ENCODE measurements around the gene CGRRF1.

Gene CGRRF1

GRCh38 chr14:54512393-54512792 lies 2.7 kb downstream of the CGRRF1 start:
- Histone ChIP-seq H3K36me3 (ENCODE audit: control insufficient read depth, insufficient read depth, low read length) (no peaks in the 10 kb centered on the region), H3K27ac (ENCODE audit: low read length) (no peak overlapping the region), H3K9me3 (ENCODE audit: control insufficient read depth, insufficient read depth, low read length) (no peaks in the 10 kb centered on the region), H3K4me3 (ENCODE audit: low read length) (no peak overlapping the region), H3K4me1 (ENCODE audit: control insufficient read depth, insufficient read depth, low read length) (no peaks in the 10 kb centered on the region), H3K27me3 (ENCODE audit: control insufficient read depth, insufficient read depth, low read length) (no peaks in the 10 kb centered on the region)
- DNase-seq (ENCODE audit: low read depth, low spot score), result no peak
- no CpG with 5 or more reads among the region's 1 CpG for WGBS (ENCODE audit: insufficient coverage, insufficient read length)

DNA sequence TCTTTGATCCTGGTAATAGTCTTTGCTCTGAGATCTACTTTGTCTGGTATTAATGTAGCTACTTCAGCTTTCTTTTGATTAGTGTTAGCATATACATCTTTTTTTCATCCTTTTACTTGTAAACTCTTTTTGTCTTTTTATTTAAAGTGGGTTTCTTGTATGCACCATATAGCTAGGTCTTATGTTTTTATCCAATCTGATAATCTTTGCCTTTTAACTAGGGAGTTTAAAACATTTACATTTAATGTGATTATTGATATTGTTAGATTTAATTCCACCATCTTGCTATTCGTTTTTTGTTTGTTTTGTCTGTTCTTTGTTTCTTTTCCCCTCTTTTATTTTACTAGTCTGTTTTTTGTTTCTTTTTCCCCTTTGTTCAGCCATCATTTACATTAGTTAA lies 6.0 kb downstream of the CGRRF1 start:
- Histone ChIP-seq H3K4me1 (ENCODE audit: control insufficient read depth, insufficient read depth, low read length) (no peaks in the 10 kb centered on the region), H3K27me3 (ENCODE audit: control insufficient read depth, insufficient read depth, low read length) (no peaks in the 10 kb centered on the region), H3K27ac (ENCODE audit: low read length) (no peak overlapping the region), H3K9me3 (ENCODE audit: control insufficient read depth, insufficient read depth, low read length) (no peaks in the 10 kb centered on the region), H3K4me3 (ENCODE audit: low read length) (no peak overlapping the region), H3K36me3 (ENCODE audit: control insufficient read depth, insufficient read depth, low read length) (no peaks in the 10 kb centered on the region)
- no CpG with 5 or more reads among the region's 1 CpG for WGBS (ENCODE audit: insufficient coverage, insufficient read length)
- no peak for DNase-seq (ENCODE audit: low read depth, low spot score)

GRCh38 chr14:54516709-54517108 lies 7.0 kb downstream of the CGRRF1 start:
- Histone ChIP-seq H3K27me3 (ENCODE audit: control insufficient read depth, insufficient read depth, low read length) (no peaks in the 10 kb centered on the region), H3K27ac (ENCODE audit: low read length) (no peak overlapping the region), H3K9me3 (ENCODE audit: control insufficient read depth, insufficient read depth, low read length) (no peaks in the 10 kb centered on the region), H3K4me1 (ENCODE audit: control insufficient read depth, insufficient read depth, low read length) (no peaks in the 10 kb centered on the region), H3K36me3 (ENCODE audit: control insufficient read depth, insufficient read depth, low read length) (no peaks in the 10 kb centered on the region), H3K4me3 (ENCODE audit: low read length) (no peak overlapping the region)
- no CpG with 5 or more reads among the region's 1 CpG for WGBS (ENCODE audit: insufficient coverage, insufficient read length)
- no peak for DNase-seq (ENCODE audit: low read depth, low spot score)

DNA sequence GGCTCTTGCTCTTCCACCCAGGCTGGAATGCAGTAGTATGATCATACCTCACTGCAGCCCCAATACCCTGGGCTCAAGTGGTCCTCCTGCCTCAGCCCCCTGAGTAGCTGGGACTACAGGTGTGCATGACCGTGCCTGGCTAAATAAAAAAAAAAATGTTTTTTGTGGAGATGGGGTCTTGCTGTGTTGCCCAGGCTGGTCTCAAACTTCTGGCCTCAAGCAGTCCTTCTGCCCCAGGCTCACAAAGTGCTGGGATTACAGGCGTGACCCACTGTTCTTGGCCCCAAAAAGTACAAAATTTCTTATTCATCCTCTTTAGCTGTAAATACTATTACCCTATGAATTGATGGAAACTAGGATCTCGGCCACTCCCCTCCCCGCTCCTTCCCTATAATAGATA lies 14.7 kb downstream of the CGRRF1 start:
- no peaks in the 10 kb centered on the region for H3K27me3 ChIP-seq (ENCODE audit: control insufficient read depth, insufficient read depth, low read length)
- H3K27ac ChIP-seq (ENCODE audit: low read length), result no peak overlapping the region
- no peaks in the 10 kb centered on the region for H3K4me1 ChIP-seq (ENCODE audit: control insufficient read depth, insufficient read depth, low read length)
- no peak overlapping the region for H3K4me3 ChIP-seq (ENCODE audit: low read length)
- H3K36me3 ChIP-seq (ENCODE audit: control insufficient read depth, insufficient read depth, low read length), result no peaks in the 10 kb centered on the region; the same call in 1 of the 2 replicates
- H3K9me3 ChIP-seq (ENCODE audit: control insufficient read depth, insufficient read depth, low read length), result no peaks in the 10 kb centered on the region
- no CpG with 5 or more reads among the region's 4 CpGs for WGBS (ENCODE audit: insufficient coverage, insufficient read length)
- DNase-seq (ENCODE audit: low read depth, low spot score), result no peak

- WGBS (ENCODE audit: insufficient coverage, insufficient read length), result no CpG with 5 or more reads among the region's 2 CpGs
Observed at GRCh38 chr14:54528973-54529372, 19.3 kb downstream of the CGRRF1 start.

GRCh38 chr14:54529811-54530210 lies 20.1 kb downstream of the CGRRF1 start:
- H3K27me3 ChIP-seq (ENCODE audit: control insufficient read depth, insufficient read depth, low read length), result no peaks in the 10 kb centered on the region
- H3K4me3 ChIP-seq (ENCODE audit: low read length), result no peak overlapping the region
- H3K36me3 ChIP-seq (ENCODE audit: control insufficient read depth, insufficient read depth, low read length), result no peaks in the 10 kb centered on the region
- H3K4me1 ChIP-seq (ENCODE audit: control insufficient read depth, insufficient read depth, low read length), result peaks cover 1% of the 10 kb centered on the region; the same call in 1 of the 2 replicates
- H3K27ac ChIP-seq (ENCODE audit: low read length), result no peak overlapping the region
- WGBS (ENCODE audit: insufficient coverage, insufficient read length), result no CpG with 5 or more reads among the region's 1 CpG
- no peaks in the 10 kb centered on the region for H3K9me3 ChIP-seq (ENCODE audit: control insufficient read depth, insufficient read depth, low read length)
- no peak for DNase-seq (ENCODE audit: low read depth, low spot score)

More at GRCh38 chr14:54528973-54529372, 19.3 kb downstream of the CGRRF1 start:
- no peak overlapping the region for H3K4me3 ChIP-seq (ENCODE audit: low read length)
- H3K4me1 ChIP-seq (ENCODE audit: control insufficient read depth, insufficient read depth, low read length), result peaks cover 1% of the 10 kb centered on the region; the same call in 1 of the 2 replicates
- H3K36me3 ChIP-seq (ENCODE audit: control insufficient read depth, insufficient read depth, low read length), result no peaks in the 10 kb centered on the region; the same call in 1 of the 2 replicates
- no peak for DNase-seq (ENCODE audit: low read depth, low spot score)
- no peak overlapping the region for H3K27ac ChIP-seq (ENCODE audit: low read length)
- H3K27me3 ChIP-seq (ENCODE audit: control insufficient read depth, insufficient read depth, low read length), result no peaks in the 10 kb centered on the region
- no peaks in the 10 kb centered on the region for H3K9me3 ChIP-seq (ENCODE audit: control insufficient read depth, insufficient read depth, low read length)

DNA sequence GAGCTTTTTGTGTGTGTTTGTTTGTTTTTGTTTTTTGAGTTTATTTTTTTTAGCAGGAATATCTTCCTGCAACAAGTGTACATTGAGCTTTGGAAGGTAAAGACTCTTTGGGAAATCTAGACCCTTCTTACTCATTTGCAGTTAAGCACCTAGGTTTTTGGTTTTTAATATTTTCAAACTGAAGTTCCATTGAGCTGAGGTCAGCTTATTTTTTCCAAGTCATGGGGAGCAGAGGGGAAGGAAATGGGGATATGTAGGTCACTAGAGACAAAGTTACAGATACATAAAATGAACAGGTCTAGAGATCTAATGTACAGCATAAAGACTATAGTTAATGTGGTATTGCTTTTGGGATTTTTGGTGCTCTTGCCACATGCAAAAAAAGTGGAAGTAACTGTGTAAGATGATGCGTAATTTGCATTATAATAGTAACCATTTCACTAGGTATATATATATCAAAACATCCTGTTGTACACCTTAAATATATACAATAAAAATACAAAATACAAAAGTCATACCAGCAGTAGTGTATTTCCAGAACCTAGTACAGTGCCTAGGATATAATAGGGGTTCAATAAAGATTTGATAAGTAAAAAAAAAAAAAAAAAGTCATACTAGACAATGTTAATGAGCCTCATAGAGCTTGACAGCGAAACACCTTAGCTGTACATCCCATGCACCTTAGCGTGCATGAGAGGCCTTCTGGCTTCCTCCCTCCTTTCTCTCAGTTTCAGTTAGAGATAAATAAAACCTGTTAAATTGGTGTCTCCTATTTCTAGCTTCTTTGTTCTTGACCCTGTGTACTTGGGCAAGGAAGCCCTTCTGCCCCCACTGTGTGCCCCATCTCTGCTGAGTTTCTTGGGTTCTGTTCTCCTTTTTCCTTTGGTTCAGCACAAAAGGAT lies 22.7 kb downstream of the CGRRF1 start:
- H3K36me3 ChIP-seq (ENCODE audit: control insufficient read depth, insufficient read depth, low read length), result no peaks in the 10 kb centered on the region
- DNase-seq (ENCODE audit: low read depth, low spot score), result no peak
- peaks cover 1% of the 10 kb centered on the region; the same call in 1 of the 2 replicates for H3K4me1 ChIP-seq (ENCODE audit: control insufficient read depth, insufficient read depth, low read length)
- no CpG with 5 or more reads among the region's 3 CpGs for WGBS (ENCODE audit: insufficient coverage, insufficient read length)
- no peaks in the 10 kb centered on the region for H3K9me3 ChIP-seq (ENCODE audit: control insufficient read depth, insufficient read depth, low read length)
- H3K4me3 ChIP-seq (ENCODE audit: low read length), result no peak overlapping the region
- H3K27me3 ChIP-seq (ENCODE audit: control insufficient read depth, insufficient read depth, low read length), result no peaks in the 10 kb centered on the region
- no peak overlapping the region for H3K27ac ChIP-seq (ENCODE audit: low read length)

DNA sequence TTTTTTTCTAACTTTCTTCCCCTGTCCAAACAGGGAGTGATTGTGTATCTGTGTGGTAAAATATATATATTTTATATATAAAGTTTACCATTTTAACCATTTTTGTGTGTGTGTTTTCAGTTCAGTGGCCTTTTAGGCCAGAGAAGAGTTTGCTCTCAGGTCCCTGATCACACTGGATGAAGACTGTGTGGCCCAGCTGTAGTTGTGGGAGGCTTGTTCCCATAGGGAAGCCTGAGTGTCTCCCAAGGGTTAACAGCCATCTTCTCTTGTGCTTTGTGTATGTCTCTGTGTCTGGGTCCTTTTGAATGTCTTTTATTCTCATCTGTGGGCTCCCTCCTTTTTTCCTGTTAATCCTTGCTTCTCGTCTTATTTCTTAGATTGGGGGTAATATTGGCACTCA lies 23.4 kb downstream of the CGRRF1 start:
- H3K27me3 ChIP-seq (ENCODE audit: control insufficient read depth, insufficient read depth, low read length), result no peaks in the 10 kb centered on the region
- H3K27ac ChIP-seq (ENCODE audit: low read length), result no peak overlapping the region
- no peak for DNase-seq (ENCODE audit: low read depth, low spot score)
- no peaks in the 10 kb centered on the region for H3K36me3 ChIP-seq (ENCODE audit: control insufficient read depth, insufficient read depth, low read length)
- no CpG with 5 or more reads among the region's 1 CpG for WGBS (ENCODE audit: insufficient coverage, insufficient read length)
- no peak overlapping the region for H3K4me3 ChIP-seq (ENCODE audit: low read length)
- H3K9me3 ChIP-seq (ENCODE audit: control insufficient read depth, insufficient read depth, low read length), result no peaks in the 10 kb centered on the region
- H3K4me1 ChIP-seq (ENCODE audit: control insufficient read depth, insufficient read depth, low read length), result peaks cover 1% of the 10 kb centered on the region; the same call in 1 of the 2 replicates

DNA sequence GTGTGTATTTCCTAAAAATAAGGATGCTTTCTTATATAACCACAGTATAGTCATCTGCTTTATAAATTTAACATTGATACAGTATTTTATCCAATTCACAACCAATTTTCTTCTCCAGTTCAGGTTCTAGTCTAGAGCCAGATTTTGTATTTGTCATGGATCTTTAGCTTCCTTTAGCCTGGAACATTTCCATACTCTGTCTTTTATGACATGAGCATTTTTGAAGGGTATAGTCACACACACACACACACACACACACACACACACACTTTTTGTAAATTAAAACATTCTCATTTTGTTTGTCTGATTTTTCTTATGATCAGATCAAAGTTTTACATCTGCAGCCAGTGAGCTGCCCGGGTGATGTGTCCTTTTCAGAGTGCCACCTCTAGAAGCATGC lies 25.4 kb downstream of the CGRRF1 start:
- WGBS (ENCODE audit: insufficient coverage, insufficient read length), result no CpG with 5 or more reads among the region's 1 CpG
- no peak overlapping the region for H3K27ac ChIP-seq (ENCODE audit: low read length)
- peaks cover 1% of the 10 kb centered on the region; the same call in 1 of the 2 replicates for H3K4me1 ChIP-seq (ENCODE audit: control insufficient read depth, insufficient read depth, low read length)
- no peak for DNase-seq (ENCODE audit: low read depth, low spot score)
- no peaks in the 10 kb centered on the region for H3K36me3 ChIP-seq (ENCODE audit: control insufficient read depth, insufficient read depth, low read length)
- H3K9me3 ChIP-seq (ENCODE audit: control insufficient read depth, insufficient read depth, low read length), result no peaks in the 10 kb centered on the region
- no peaks in the 10 kb centered on the region for H3K27me3 ChIP-seq (ENCODE audit: control insufficient read depth, insufficient read depth, low read length)
- H3K4me3 ChIP-seq (ENCODE audit: low read length), result no peak overlapping the region

DNA sequence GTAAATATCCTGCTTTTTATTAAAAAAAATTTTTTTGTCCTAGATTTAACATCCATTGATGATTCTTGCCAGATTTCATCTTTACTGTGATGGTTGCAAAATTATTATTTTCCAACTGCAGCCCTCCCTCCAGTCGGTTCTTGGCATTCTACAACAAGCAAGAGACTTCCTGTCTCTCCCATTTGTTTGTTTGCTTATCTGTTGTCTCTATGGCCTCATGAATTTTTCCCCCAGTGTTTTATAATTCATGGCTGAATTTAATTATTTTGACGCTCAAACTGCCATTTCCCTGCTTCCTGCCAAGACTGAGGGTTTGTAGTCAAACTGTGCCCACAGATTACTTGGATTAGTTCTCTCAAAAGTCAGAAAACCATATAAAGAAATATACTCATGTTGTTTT lies 25.9 kb downstream of the CGRRF1 start:
- no peak for DNase-seq (ENCODE audit: low read depth, low spot score)
- no peaks in the 10 kb centered on the region for H3K36me3 ChIP-seq (ENCODE audit: control insufficient read depth, insufficient read depth, low read length)
- H3K4me1 ChIP-seq (ENCODE audit: control insufficient read depth, insufficient read depth, low read length), result peaks cover 1% of the 10 kb centered on the region; the same call in 1 of the 2 replicates
- H3K4me3 ChIP-seq (ENCODE audit: low read length), result no peak overlapping the region
- no CpG with 5 or more reads among the region's 2 CpGs for WGBS (ENCODE audit: insufficient coverage, insufficient read length)
- H3K27ac ChIP-seq (ENCODE audit: low read length), result no peak overlapping the region
- no peaks in the 10 kb centered on the region for H3K27me3 ChIP-seq (ENCODE audit: control insufficient read depth, insufficient read depth, low read length)
- H3K9me3 ChIP-seq (ENCODE audit: control insufficient read depth, insufficient read depth, low read length), result no peaks in the 10 kb centered on the region
